Measurements from ENCODE around the gene ZNF891. TPM values are rescaled to one million over a fixed set of nuclear protein-coding genes. Genes with fewer than 3 reads are reported as not detected.

ZNF891 gene
- total RNA-seq, 1 experiment from 2014 or later = 2.2 TPM

DNA sequence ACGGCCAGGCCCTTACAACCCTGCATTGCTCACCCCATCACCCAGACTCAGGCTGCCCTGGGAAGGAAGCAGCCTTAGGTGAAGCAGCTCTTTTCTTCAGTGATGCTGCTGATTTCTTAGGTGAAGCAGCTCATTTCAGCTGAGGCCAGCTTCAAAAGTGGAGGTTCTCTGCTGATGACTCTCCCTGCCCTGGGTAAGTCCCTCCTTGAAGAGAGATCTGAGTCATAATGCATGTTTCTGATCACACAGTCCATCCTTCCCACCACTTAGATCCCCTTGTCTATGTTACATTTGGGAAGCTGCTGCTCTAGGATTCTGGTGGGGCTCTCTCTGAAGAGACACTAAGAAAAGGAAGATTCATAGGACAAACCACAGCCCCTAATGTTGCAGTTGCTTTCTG is 66.5 kb downstream of the ZNF891 start:
- H3K9me3 ChIP-seq (ENCODE audit: control insufficient read depth, insufficient read depth, low read depth, low read length) = peaks cover 64% of the 10 kb centered on the region
- no peaks in the 10 kb centered on the region for H3K27me3 ChIP-seq (ENCODE audit: control insufficient read depth, insufficient read depth, low read length)
- TF ChIP-seq, protein P1, sequence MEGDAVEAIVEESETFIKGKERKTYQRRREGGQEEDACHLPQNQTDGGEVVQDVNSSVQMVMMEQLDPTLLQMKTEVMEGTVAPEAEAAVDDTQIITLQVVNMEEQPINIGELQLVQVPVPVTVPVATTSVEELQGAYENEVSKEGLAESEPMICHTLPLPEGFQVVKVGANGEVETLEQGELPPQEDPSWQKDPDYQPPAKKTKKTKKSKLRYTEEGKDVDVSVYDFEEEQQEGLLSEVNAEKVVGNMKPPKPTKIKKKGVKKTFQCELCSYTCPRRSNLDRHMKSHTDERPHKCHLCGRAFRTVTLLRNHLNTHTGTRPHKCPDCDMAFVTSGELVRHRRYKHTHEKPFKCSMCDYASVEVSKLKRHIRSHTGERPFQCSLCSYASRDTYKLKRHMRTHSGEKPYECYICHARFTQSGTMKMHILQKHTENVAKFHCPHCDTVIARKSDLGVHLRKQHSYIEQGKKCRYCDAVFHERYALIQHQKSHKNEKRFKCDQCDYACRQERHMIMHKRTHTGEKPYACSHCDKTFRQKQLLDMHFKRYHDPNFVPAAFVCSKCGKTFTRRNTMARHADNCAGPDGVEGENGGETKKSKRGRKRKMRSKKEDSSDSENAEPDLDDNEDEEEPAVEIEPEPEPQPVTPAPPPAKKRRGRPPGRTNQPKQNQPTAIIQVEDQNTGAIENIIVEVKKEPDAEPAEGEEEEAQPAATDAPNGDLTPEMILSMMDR (IDR thresholded peaks at IDR 0.05) = no peak
- TF ChIP-seq SIN3A (IDR thresholded peaks at IDR 0.05; ENCODE audit: borderline replicate concordance, insufficient read depth, low read depth, low read length) = no peak
- no peak for TF ChIP-seq POLR2AphosphoS5 (IDR thresholded peaks at IDR 0.05; ENCODE audit: low read depth, low read length)
- no peak for TF ChIP-seq TCF7L2 (IDR thresholded peaks at IDR 0.05; ENCODE audit: low read depth, low read length)
- TF ChIP-seq, protein P2, sequence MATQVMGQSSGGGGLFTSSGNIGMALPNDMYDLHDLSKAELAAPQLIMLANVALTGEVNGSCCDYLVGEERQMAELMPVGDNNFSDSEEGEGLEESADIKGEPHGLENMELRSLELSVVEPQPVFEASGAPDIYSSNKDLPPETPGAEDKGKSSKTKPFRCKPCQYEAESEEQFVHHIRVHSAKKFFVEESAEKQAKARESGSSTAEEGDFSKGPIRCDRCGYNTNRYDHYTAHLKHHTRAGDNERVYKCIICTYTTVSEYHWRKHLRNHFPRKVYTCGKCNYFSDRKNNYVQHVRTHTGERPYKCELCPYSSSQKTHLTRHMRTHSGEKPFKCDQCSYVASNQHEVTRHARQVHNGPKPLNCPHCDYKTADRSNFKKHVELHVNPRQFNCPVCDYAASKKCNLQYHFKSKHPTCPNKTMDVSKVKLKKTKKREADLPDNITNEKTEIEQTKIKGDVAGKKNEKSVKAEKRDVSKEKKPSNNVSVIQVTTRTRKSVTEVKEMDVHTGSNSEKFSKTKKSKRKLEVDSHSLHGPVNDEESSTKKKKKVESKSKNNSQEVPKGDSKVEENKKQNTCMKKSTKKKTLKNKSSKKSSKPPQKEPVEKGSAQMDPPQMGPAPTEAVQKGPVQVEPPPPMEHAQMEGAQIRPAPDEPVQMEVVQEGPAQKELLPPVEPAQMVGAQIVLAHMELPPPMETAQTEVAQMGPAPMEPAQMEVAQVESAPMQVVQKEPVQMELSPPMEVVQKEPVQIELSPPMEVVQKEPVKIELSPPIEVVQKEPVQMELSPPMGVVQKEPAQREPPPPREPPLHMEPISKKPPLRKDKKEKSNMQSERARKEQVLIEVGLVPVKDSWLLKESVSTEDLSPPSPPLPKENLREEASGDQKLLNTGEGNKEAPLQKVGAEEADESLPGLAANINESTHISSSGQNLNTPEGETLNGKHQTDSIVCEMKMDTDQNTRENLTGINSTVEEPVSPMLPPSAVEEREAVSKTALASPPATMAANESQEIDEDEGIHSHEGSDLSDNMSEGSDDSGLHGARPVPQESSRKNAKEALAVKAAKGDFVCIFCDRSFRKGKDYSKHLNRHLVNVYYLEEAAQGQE (IDR thresholded peaks at IDR 0.05; ENCODE audit: insufficient read depth in 1 of 2, low read depth in 2 of 2, low read length in 1 of 2) = no peak
- DNase-seq (ENCODE audit: low read depth, low spot score) = no peak
- ChIA-PET POLR2A (no interaction called here), CTCF (no interaction called here)
- no peak for ATAC-seq
- no peak overlapping the region for H3K27ac ChIP-seq (ENCODE audit: low read length)
- intact Hi-C loops (cut with micrococcal nuclease; ENCODE audit: unreplicated experiment) = no loop called here
- no peaks in the 10 kb centered on the region for H3K4me1 ChIP-seq (ENCODE audit: control insufficient read depth, insufficient read depth, low read length)
- no peak overlapping the region for H3K4me3 ChIP-seq (ENCODE audit: low read depth in 2 of 2, low read length in 2 of 2)
- in situ Hi-C loops (cut with HindIII; ENCODE audit: low pct_unique_long_range_greater_than_20kb, low sequenced_read_pairs) = no loop called here
- BruUV-seq (replicated peaks) = no TSS peak
- H3K36me3 ChIP-seq (ENCODE audit: control insufficient read depth, insufficient read depth, low read length) = no peaks in the 10 kb centered on the region

- H3K9me3 ChIP-seq (ENCODE audit: control insufficient read depth, insufficient read depth, low read depth, low read length) = peaks cover 80% of the 10 kb centered on the region
- TF ChIP-seq SIN3A (IDR thresholded peaks at IDR 0.05; ENCODE audit: borderline replicate concordance, insufficient read depth, low read depth, low read length) = no peak
- no peak for TF ChIP-seq TCF7L2 (IDR thresholded peaks at IDR 0.05; ENCODE audit: low read depth, low read length)
- no peak for TF ChIP-seq POLR2AphosphoS5 (IDR thresholded peaks at IDR 0.05; ENCODE audit: low read depth, low read length)
- TF ChIP-seq, protein P2 (IDR thresholded peaks at IDR 0.05; ENCODE audit: insufficient read depth in 1 of 2, low read depth in 2 of 2, low read length in 1 of 2) = no peak
- TF ChIP-seq, protein P1 (IDR thresholded peaks at IDR 0.05) = no peak
- intact Hi-C loops (cut with micrococcal nuclease; ENCODE audit: unreplicated experiment) = no loop called here
- ATAC-seq = no peak
- in situ Hi-C loops (cut with HindIII; ENCODE audit: low pct_unique_long_range_greater_than_20kb, low sequenced_read_pairs) = no loop called here
- no peak overlapping the region for H3K4me3 ChIP-seq (ENCODE audit: low read depth in 2 of 2, low read length in 2 of 2)
- H3K27me3 ChIP-seq (ENCODE audit: control insufficient read depth, insufficient read depth, low read length) = no peaks in the 10 kb centered on the region
- ChIA-PET POLR2A (no interaction called here), CTCF (no interaction called here)
- H3K4me1 ChIP-seq (ENCODE audit: control insufficient read depth, insufficient read depth, low read length) = no peaks in the 10 kb centered on the region
- BruUV-seq (replicated peaks) = no TSS peak
- H3K27ac ChIP-seq (ENCODE audit: low read length) = no peak overlapping the region
- no peak for DNase-seq (ENCODE audit: low read depth, low spot score)
- no peaks in the 10 kb centered on the region for H3K36me3 ChIP-seq (ENCODE audit: control insufficient read depth, insufficient read depth, low read length)
These were observed 68.1 kb downstream of the ZNF891 start for GRCh38 chr12:133061954-133062353.

Data from Panc1 (cell line).